Stromal cell of bone marrow (primary cell): ENCODE data around the gene ATP6V1B1.

Experiments
- DNase-seq: peaks from one replicate; pipeline ENCODE4 v3.0.0-alpha.2; 2012; ENCODE audit warnings: low read depth

The ATP6V1B1 gene

GRCh38 chr2:70967189-70967588, 31.5 kb downstream of the ATP6V1B1 start:
- DNase-seq: no peak

- DNase-seq: no peak
These were observed 38.9 kb downstream of the ATP6V1B1 start for GRCh38 chr2:70974592-70974991.

DNA sequence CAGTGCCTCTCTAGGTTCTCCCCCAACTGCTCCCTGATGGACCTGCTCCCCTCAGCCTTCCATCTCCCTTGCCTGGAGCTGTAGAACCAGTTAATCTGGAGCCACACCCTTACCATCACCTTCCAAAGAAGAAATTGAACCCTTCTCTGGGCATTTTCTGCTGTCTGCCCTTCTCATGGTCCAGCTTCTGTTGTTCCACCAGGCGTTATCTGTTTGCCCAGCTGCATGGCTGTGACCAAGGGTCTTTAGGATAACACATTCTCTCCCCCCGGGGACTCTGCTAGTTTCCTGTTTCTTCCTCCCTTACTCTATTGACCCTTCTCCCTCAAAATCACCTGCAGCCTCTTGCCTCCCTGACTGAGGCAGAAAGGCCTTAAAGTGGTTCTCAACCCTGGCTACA, 39.5 kb downstream of the ATP6V1B1 start:
- DNase-seq: no peak

DNA sequence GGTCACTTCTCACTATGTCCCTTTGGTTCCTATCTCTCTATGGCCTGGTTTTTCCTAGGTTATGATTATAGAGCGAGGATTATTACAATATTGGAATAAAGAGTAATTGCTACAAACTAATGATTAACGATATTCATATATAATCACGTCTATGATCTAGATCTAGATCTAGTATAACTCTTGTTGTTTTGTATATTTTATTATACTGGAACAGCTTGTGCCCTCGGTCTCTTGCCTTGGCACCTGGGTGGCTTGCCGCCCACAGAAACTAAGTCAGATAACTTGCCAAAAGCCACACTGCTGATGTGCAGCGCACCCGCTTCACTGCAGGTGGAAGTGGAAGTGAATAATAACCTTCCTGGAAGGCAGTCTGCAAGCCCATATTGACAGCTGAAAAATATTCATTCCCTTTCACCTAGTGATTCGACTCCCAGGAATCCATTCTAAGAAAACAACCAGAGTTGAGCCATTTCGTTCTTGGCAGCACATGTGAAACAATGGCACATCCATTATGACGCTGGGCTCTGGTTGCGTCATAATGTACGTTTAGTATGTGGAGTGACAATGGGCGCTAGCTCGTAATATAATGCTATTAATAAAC, 42.0 kb downstream of the ATP6V1B1 start:
- peak; percentile 79 for DNase-seq

DNA sequence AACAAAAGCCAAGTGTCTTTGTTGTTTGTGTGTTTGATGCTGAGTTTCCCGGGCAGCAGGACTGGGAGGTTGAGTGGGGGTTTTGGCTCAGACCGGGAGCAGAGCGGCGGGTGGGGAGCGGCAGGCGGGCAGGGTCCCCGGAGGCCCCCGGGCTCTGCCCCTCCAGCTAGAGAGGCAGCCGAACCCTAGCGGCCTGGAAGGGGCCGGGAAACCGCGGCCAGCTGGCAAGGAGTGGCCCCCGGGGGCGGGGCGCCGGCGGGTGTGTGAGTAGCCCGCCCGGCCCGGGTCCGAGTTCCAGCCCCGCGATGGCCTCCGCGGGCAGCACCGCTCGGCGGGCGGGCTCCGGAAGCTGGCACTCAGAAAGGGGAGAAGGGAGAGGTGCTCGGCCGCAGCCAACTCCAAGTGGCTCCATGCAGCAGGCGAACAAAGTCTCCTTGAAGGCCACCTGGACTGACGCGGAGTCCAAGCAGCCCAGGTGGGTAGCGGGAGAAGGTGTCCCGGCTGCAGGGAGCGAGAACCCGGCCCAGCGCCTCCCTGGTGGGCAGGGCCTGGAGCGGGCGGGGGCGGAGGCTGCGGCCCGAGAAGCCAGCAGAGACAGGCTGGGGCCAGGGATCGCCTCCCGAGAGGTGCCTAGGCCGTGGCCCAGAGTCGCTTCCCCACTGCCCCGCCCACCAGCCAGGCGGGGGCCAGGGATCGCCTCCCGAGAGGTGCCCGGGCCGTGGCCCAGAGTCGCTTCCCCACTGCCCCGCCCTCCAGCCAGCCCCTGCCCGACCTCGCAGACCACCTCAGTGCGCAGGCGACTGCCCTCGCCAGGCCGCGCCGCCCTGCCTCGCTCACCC, 42.9 kb downstream of the ATP6V1B1 start, which contains the start of gene ANKRD53:
Gene ANKRD53 (plus strand): TSS at position 290 of the 839 bp plus-strand sequence. CDS start 16 bp downstream, at position 306.
- DNase-seq: no peak

DNA sequence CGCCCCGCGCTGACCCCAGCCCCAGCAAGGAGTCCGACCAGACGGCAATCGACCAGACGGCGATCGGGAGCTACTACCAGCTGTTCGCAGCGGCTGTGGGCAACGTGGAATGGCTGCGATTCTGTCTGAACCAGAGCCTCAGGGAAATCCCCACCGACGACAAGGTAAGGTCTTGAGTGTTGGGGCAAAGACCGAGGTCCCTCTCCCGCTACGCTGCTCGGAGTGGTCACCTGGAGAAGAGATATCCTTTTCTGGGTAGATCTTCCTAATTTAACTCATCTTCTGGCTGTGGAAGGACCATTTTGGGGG, 43.4 kb downstream of the ATP6V1B1 start:
- DNase-seq: no peak

- DNase-seq: no peak
These were observed 43.9 kb downstream of the ATP6V1B1 start for GRCh38 chr2:70979626-70980025.

- DNase-seq: no peak
These were observed 45.7 kb downstream of the ATP6V1B1 start for GRCh38 chr2:70981421-70981820.

DNA sequence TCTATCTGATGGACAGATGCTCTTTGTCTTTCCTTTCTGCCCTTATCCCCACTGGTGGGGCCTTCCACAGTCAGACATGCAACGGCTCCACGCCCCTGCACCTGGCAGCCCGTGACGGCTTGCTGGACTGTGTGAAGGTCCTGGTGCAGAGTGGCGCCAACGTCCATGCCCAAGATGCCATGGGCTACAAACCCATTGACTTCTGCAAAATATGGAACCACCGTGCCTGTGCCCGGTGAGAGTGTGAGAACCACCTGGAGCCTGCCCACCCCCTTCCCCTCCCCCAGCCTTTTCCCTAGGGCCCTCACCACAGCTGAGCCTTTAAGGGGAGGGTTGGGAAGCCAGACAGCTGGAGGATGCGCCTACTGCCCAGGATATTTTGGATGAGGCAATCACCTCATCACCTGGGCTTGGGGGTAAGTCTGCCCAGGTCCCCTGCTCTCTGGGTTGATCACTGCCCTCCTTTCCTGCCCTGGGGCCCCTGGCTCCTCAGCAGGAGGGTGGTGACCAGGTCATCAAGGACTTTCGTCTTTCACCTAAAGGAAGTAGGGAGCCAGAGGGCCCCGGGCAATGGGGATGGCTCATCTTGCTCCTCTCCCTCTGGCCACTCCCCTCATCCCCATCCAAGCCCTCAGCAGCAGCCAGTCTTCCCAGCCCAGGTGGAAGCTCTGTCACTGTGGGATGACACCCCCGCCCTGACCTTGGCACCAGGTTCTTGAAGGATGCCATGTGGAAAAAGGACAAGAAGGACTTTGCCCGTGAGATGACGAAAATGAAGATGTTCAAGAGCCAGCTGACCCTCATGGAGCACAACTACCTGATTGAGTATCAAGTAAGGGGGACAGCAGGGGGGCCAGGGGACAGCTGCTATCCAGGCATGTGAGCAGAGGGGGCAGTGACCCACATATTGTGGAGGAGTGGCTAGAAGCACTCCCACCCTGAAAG, 46.4 kb downstream of the ATP6V1B1 start:
- DNase-seq: no peak

- DNase-seq: no peak
These were observed 47.3 kb downstream of the ATP6V1B1 start for GRCh38 chr2:70982971-70983370.

GRCh38 chr2:70983506-70984227, 48.0 kb downstream of the ATP6V1B1 start:
- DNase-seq: no peak

GRCh38 chr2:70984228-70984575, 48.5 kb downstream of the ATP6V1B1 start:
- DNase-seq: no peak

DNA sequence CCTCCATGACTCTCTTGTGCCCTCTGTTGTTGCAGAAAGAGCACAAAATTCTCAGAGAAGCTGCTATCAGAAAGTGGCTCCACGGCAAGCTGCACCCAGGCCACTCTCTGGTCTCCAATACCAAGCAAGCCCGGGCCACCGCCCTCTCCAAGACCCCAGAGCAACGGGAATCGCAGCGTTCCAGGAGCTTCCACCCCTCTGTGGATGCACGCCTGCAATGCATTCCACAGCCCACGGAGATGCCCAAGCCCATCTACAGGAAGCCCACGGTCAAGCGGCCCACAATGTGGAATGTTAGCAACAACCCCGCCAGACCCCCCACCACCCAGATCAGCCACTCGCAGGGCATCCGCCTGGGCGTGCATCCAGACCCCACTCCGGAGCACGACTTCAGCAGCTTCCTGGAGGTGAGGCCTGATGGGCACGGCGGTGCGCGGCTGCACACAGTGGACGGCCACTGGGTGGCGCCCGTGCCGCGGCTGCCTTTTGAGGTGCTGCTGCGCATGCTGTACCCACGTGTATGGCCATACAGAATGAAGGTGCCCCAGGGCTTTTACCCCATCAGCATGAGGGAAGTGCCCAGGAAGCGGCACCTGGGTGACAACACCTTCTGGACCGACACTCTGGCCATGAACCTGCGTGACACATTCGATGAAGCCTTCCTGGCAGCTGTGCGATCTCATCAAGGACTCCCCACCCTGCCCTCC, 49.0 kb downstream of the ATP6V1B1 start:
- DNase-seq: no peak

- DNase-seq: no peak
These were observed 49.6 kb downstream of the ATP6V1B1 start for GRCh38 chr2:70985283-70985688.

DNA sequence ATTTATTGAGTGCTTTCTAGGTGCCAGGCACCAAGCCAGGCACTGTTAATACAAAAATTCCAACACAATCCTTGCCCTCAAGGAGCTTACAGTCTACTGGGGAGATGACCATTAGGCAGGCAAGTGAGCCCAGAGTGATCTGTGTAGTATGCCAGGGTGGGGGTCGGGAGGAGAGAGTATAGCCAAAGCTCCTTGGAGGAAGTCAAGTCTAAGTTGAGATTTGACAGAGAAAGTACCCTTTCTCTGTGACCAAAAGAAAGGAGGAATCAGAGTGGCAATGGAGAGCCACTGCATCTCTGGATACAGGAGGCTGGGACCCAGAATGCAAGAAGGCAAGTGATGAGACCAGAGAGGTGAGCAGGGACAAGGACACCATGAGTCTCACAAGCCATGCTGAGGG, 50.3 kb downstream of the ATP6V1B1 start:
- DNase-seq: no peak

DNA sequence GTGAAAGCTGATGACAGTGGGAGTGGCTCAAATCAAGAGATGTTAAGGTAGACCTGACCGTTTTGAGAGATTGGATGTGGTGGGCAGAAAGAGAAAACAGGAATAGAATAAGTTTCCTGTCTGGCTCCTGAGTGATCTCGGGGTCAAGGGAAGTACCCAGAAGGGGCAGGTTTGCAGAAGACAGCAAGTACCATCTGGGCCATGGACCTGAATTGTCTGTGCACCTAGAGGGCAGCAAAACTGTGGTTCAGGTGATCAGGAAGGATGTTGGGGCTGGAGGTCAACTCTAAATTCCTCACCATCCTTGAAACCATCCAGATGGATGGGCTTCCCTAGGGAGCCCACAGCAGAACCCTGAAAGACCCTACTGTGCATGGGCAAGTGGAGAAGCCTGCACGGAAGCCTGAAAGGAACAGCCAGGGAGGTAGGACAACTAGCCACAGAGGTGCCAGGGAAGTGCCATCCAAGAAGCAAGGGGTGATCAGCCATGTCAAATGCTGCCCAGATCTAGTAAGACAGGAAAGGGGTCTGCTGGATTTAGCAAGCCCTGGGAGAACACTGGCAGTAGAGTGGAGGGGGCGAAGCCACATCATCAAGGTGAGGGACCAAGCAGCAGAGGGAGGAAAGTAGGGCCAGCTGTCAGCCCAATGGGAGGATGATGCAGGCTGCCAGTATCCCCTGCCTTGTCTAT, 50.9 kb downstream of the ATP6V1B1 start:
- no peak for DNase-seq

DNA sequence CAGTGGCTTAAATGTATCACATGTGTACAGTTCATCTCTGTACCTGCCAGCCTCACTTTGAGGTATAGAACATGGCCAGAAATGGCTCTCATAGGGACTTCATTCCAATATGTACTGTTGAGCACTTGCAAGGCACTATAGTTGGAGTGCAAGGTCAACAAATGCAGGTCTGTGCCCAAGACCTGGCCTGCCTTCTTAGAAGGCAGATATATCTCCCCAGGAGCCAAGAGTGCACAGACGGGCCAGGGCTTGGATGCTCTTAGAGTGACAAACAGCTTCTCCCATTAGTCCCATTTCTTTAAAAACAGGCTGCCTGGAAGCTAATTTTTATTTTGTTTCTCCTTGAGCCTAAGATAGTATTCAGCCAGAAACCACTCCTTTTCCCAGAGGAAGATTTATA, 51.7 kb downstream of the ATP6V1B1 start:
- no peak for DNase-seq

DNA sequence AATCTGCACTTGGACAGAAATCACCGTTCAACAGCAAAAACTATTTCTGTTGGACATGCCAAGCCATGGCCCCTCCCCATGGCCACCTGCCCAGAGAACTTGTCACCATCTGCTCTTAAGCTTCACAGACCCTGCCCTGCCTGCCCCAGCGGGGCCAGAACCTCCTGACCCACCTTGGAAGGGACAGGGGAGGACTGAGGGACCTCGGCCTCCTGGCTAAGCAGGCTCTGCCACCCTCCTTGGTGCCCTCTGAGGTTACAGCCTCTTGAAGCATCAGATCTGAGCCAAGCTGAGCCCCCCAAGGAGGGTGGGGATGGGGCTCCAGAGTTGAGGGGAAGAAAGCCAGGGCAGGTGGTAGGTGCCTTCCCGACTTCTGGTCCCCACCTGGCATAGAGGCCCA, 52.5 kb downstream of the ATP6V1B1 start:
- no peak for DNase-seq

DNA sequence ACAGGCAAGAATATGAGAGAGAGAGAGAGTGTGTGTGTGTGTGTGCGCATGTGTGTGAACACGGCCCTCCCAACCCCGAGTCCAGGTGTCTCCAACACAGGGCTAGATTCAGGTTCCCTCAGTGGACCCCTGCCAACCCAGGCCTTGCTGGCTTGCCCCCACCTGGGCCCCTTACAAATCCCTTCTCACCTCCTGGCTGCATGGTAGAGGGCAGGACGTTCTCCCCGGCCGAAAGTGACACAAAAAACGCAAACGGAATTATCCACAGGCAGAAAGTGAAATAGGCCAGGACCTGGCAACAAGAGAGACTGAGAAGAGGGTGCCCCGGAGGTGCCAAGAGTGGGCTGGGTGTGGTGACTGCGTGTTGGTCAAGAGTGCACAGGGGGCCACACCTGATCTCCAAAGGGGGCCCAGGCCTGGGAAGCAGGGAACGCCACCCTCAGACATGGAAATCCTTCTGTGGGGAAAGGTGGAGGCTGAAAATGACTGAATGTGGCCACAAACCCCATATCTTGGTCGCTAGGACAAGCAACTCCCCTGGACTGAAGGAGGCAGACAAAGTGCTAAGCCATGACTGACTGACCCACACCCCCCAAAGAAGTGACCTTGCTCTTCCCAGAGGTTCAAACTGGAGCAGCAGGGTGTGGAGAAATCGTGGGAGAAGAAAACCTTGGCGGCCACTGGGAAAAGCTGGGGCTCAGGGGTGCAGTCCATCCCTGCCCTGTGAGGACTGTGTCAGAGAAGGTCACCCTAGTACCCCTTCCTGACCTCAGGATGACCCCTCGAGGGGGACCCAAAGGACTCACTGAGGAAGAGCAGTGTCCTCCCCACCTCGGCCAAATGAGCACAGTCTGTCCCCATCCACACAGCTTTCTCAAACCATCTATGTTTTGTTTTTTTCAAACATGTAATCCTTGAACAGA, 53.3 kb downstream of the ATP6V1B1 start:
- no peak for DNase-seq

- no peak for DNase-seq
These were observed 54.5 kb downstream of the ATP6V1B1 start for GRCh38 chr2:70990216-70990615.
